ENCODE data around the gene UBASH3B. TPM values are rescaled to one million over a fixed set of nuclear protein-coding genes. Genes with fewer than 3 reads are reported as not detected.

The UBASH3B gene
- total and polyA plus RNA-seq, 11 donors: 0.72 to 19.0 (median 1.7) TPM

DNA sequence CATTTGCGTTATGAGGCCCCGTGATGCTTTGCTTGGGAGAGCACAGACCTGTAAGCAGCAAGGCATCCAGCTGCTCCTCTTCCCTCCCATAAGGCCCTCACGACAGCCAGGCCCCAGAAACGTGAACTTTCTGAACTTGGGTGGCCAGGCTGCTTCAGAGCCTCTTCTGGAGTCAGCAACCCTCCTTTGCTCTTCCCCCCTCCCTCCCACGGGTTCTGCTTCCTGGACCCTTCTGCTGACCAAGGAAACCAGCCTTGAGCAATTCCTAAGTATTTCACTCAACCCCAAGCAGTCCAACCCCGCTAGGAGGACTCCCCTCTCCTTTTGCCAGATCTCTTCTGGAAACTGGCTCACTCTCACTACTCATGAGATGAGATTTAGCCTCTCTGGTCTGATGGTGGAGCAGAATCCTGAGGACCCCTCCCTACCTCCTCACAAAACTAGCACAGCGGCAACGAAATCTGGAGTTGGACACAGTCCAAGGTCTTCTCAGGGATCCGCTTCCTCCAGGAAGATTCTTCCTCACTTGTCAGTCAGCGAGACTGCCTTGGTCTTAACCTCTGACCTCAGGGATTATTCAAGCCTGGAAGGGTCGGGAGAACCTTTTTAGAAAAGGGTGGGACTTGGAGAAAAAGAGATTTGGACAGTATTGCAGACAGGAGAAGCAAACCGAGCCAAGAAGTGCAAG lies 86.2 kb downstream of the UBASH3B start:
- intact Hi-C loops (cut with DNase I): loop anchor here in 2 of 10 donors (5.0 to 10.0 kb wide), 2 partner anchors 34 to 47 kb away; no protein-coding TSS in a partner anchor
- Histone ChIP-seq H3K4me1 (peaks cover 0 to 63% (median 11%) of the 10 kb centered on the region in 12 donors), H3K4me3 (peak overlapping the region in 1 of 12 donors; percentile 7), H3K9me3 (no peaks in the 10 kb centered on the region), H3K27me3 (peaks cover 0 to 3% (median 0%) of the 10 kb centered on the region in 9 donors), H3K36me3 (no peaks in the 10 kb centered on the region), H3K27ac (peak overlapping the region in 9 of 12 donors; percentile 12 to 77 (median 32))
- 52 to 55% (median 54%) methylated on average over 12 of the region's 12 CpGs for WGBS, 4 donors
- no peak for TF ChIP-seq CTCF (IDR thresholded peaks at IDR 0.05)
- TF ChIP-seq POLR2A (IDR thresholded peaks at IDR 0.05): no peak
- peak in 4 of 5 donors; percentile 41 to 65 (median 54) for DNase-seq
- ATAC-seq: peak; percentile 53 to 88 (median 74)

GRCh38 chr11:122742301-122743018 lies 86.9 kb downstream of the UBASH3B start:
- WGBS, 4 donors: 62 to 73% (median 67%) methylated on average over 11 of the region's 11 CpGs
- no peak for DNase-seq
- peaks cover 0 to 3% (median 0%) of the 10 kb centered on the region in 9 donors for H3K27me3 ChIP-seq
- peaks cover 0 to 70% (median 11%) of the 10 kb centered on the region in 12 donors for H3K4me1 ChIP-seq
- no peaks in the 10 kb centered on the region for H3K36me3 ChIP-seq
- H3K27ac ChIP-seq: peak overlapping the region in 9 of 12 donors; percentile 14 to 77 (median 32)
- H3K4me3 ChIP-seq: peak overlapping the region in 1 of 12 donors; percentile 7
- intact Hi-C loops (cut with DNase I): loop anchor here in 2 of 10 donors (5.0 to 10.0 kb wide), 2 partner anchors 35 to 48 kb away; no protein-coding TSS in a partner anchor
- TF ChIP-seq CTCF (IDR thresholded peaks at IDR 0.05): no peak
- peak in 1 of 4 donors; percentile 27 for ATAC-seq
- no peaks in the 10 kb centered on the region for H3K9me3 ChIP-seq

DNA sequence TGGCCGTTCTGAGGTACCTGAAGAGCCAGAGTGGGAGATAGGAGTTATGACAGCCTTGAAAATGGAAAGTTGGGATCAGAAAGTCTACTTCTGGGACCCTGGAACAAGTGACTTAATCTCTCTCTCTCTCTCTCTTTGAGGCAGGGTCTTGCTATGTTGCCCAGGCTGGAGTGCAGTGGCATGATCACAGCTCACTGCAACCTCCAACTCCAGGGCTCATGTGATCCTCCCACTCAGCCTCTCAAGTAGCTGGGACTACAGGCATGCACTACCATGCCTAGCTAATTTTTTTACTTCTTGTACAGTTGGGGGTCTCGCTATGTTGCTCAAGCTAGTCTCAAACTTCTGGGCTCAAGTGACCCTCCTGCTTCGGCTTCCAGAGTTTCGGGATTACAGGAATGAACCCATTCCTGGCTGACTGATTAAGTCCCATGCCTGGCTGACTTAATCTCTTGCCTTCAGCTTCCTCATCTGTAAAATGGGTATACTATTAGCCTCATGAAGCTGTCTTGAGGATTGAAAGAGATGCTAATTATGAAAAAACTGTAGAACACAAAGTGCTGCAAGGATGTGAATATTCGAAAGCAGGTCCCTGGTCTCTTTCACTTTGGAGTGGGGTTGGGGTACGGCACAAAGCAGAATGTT lies 87.7 kb downstream of the UBASH3B start:
- intact Hi-C loops (cut with DNase I): loop anchor here in 2 of 10 donors (5.0 to 10.0 kb wide), 2 partner anchors 36 to 48 kb away; no protein-coding TSS in a partner anchor
- no peak for ATAC-seq
- H3K27me3 ChIP-seq: peaks cover 0 to 3% (median 0%) of the 10 kb centered on the region in 9 donors
- H3K27ac ChIP-seq: peak overlapping the region in 4 of 12 donors; percentile 32 to 77 (median 55)
- H3K4me1 ChIP-seq: peaks cover 0 to 77% (median 11%) of the 10 kb centered on the region in 12 donors
- 92 to 99% (median 95%) methylated on average over 6 of the region's 6 CpGs for WGBS, 4 donors
- no peak for TF ChIP-seq CTCF (IDR thresholded peaks at IDR 0.05)
- H3K4me3 ChIP-seq: no peak overlapping the region
- DNase-seq: no peak
- H3K9me3 ChIP-seq: no peaks in the 10 kb centered on the region
- H3K36me3 ChIP-seq: no peaks in the 10 kb centered on the region
